ENCODE results near the gene FLOT2.

FLOT2 gene

GRCh38 chr17:28925912-28926365, 28.4 kb upstream of the FLOT2 start:
- Histone ChIP-seq H3K4me3 (replicated peaks; ENCODE audit: low read depth, low read length) (no peak overlapping the region), H3K36me3 (ENCODE audit: control insufficient read depth, insufficient read depth, low read length) (peaks cover 19% of the 10 kb centered on the region), H3K27me3 (replicated peaks; ENCODE audit: control insufficient read depth, insufficient read depth, low read length) (no peaks in the 10 kb centered on the region)
- no peak for TF ChIP-seq CTCF (IDR thresholded peaks at IDR 0.05; ENCODE audit: insufficient read depth, low read length, poor library complexity, severe bottlenecking)
- no peak for DNase-seq (ENCODE audit: extremely low read depth, insufficient read length)

- no peak for TF ChIP-seq CTCF (IDR thresholded peaks at IDR 0.05; ENCODE audit: insufficient read depth, low read length, poor library complexity, severe bottlenecking)
- Histone ChIP-seq H3K27me3 (replicated peaks; ENCODE audit: control insufficient read depth, insufficient read depth, low read length) (no peaks in the 10 kb centered on the region), H3K36me3 (ENCODE audit: control insufficient read depth, insufficient read depth, low read length) (peaks cover 41% of the 10 kb centered on the region), H3K4me3 (replicated peaks; ENCODE audit: low read depth, low read length) (no peak overlapping the region)
- DNase-seq (ENCODE audit: extremely low read depth, insufficient read length), result no peak
Observed at GRCh38 chr17:28920201-28920600, 22.7 kb upstream of the FLOT2 start.

GRCh38 chr17:28918295-28918694, 20.8 kb upstream of the FLOT2 start:
- Histone ChIP-seq H3K4me3 (replicated peaks; ENCODE audit: low read depth, low read length) (no peak overlapping the region), H3K27me3 (replicated peaks; ENCODE audit: control insufficient read depth, insufficient read depth, low read length) (no peaks in the 10 kb centered on the region), H3K36me3 (ENCODE audit: control insufficient read depth, insufficient read depth, low read length) (peaks cover 47% of the 10 kb centered on the region)
- no peak for TF ChIP-seq CTCF (IDR thresholded peaks at IDR 0.05; ENCODE audit: insufficient read depth, low read length, poor library complexity, severe bottlenecking)
- DNase-seq (ENCODE audit: extremely low read depth, insufficient read length), result no peak

- no peak for TF ChIP-seq CTCF (IDR thresholded peaks at IDR 0.05; ENCODE audit: insufficient read depth, low read length, poor library complexity, severe bottlenecking)
- no peaks in the 10 kb centered on the region for H3K27me3 ChIP-seq (replicated peaks; ENCODE audit: control insufficient read depth, insufficient read depth, low read length)
- peaks cover 53% of the 10 kb centered on the region for H3K36me3 ChIP-seq (ENCODE audit: control insufficient read depth, insufficient read depth, low read length)
- no peak overlapping the region for H3K4me3 ChIP-seq (replicated peaks; ENCODE audit: low read depth, low read length)
- no peak for DNase-seq (ENCODE audit: extremely low read depth, insufficient read length)
Observed at GRCh38 chr17:28917465-28917864, 19.9 kb upstream of the FLOT2 start.

- TF ChIP-seq CTCF (IDR thresholded peaks at IDR 0.05; ENCODE audit: insufficient read depth, low read length, poor library complexity, severe bottlenecking), result no peak
- no peak overlapping the region for H3K4me3 ChIP-seq (replicated peaks; ENCODE audit: low read depth, low read length)
- no peak for DNase-seq (ENCODE audit: extremely low read depth, insufficient read length)
- H3K36me3 ChIP-seq (ENCODE audit: control insufficient read depth, insufficient read depth, low read length), result peaks cover 55% of the 10 kb centered on the region
- no peaks in the 10 kb centered on the region for H3K27me3 ChIP-seq (replicated peaks; ENCODE audit: control insufficient read depth, insufficient read depth, low read length)
Observed at GRCh38 chr17:28917029-28917428, 19.5 kb upstream of the FLOT2 start.

- H3K36me3 ChIP-seq (ENCODE audit: control insufficient read depth, insufficient read depth, low read length), result peaks cover 60% of the 10 kb centered on the region
Observed at GRCh38 chr17:28916302-28916934, 18.9 kb upstream of the FLOT2 start.

More at GRCh38 chr17:28916302-28916934, 18.9 kb upstream of the FLOT2 start:
- no peak overlapping the region for H3K4me3 ChIP-seq (replicated peaks; ENCODE audit: low read depth, low read length)
- TF ChIP-seq CTCF (IDR thresholded peaks at IDR 0.05; ENCODE audit: insufficient read depth, low read length, poor library complexity, severe bottlenecking), result peak; percentile 61
- no peak for DNase-seq (ENCODE audit: extremely low read depth, insufficient read length)
- H3K27me3 ChIP-seq (replicated peaks; ENCODE audit: control insufficient read depth, insufficient read depth, low read length), result no peaks in the 10 kb centered on the region
